GM18868 (cell line): ENCODE results near the gene DBF4B.

Experiments
- ATAC-seq: cut with Tn5 transposase; IDR thresholded peaks from one replicate; pipeline ENCODE4 v1.9.1; 2021; ENCODE audit warnings: mild to moderate bottlenecking, moderate library complexity; ENCODE audit not compliant: unreplicated experiment

The DBF4B gene

DNA sequence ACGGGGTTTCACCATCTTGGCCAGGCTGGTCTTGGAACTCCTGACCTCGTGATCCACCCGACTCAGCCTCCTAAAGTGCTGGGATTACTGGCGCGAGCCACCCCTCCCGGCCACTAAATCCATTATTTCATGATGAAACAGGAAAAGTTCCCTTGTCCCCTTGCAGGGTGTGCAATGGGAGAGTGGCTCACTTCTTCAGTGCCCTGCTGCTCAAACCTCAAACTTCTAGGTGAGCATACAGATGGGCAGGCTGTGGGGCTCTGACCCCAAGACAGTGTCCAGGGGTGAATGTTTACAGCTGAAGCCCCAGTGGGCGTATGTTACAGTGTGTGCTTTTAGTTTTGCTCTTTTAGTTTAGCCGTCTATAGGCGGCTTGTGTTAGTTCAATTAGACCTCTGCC, 87.0 kb downstream of the DBF4B start:
- ATAC-seq: no peak

GRCh38 chr17:44795928-44796327, 87.5 kb downstream of the DBF4B start:
- no peak for ATAC-seq

DNA sequence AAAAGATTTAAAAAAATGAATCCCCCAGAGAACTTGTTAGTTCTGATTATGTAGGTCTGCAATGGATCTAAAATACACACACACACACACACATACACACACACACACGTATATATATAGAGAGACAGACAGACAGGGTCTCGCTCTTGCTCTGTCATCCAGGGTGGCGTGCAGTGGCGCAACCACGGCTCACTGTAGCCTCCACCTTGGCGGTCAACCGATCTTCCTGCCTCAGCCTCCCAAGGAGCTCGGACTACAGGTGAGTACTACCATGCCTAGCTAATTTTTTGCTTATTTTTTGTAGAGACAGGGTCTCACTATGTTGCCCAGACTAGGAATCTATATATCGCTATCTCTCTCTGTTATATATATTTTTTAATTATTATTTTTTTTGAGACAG, 88.3 kb downstream of the DBF4B start:
- no peak for ATAC-seq

DNA sequence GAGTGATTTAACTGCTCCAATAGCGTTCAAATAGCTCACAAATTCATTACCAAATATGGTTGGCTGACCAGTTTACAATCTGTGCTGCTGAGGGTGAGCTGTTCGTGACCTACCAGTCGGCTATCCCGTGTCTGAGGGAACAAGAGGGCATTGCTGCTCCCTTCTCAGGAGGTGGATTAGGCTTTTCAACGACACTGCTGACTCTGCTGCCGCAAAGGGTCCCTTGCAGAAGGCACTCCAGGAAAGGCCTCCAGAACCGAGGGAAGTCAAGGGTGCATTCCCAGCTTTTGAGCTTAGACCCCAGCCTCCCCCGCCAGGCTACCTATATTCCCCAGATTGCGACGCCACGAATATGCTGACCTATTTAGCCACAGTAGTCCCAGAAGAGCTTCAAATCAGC, 89.3 kb downstream of the DBF4B start:
- ATAC-seq: no peak

DNA sequence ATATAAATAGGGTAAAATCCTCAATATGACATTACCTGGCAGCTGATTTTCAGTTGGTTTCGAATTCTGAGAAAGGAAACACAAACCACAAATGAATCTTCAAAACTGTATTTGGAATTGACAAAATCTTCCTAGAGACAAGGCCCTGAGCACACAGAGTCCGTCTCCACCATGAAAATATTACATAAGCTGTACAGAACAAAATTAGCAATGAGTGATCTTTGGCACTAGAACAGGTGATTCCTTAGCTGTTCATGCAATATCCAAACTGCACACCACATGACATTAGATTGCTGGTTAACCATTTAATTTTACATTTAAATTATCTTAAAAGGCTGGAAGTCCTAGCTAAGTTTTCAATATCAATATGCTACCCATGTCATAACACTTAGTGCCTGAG, 89.9 kb downstream of the DBF4B start:
- no peak for ATAC-seq
